Epithelial cell of proximal tubule (primary cell): ENCODE data around the gene MIOX. TPM values are rescaled to one million over a fixed set of nuclear protein-coding genes. Genes with fewer than 3 reads are reported as not detected.

Experiments
- DNase-seq: peaks from one replicate; pipeline ENCODE4 v3.0.0-alpha.2; 2011; ENCODE audit warnings: low read depth
- H3K4me3 ChIP-seq: 2 replicates; pipeline ENCODE4 v1.5.1; 2011; ENCODE audit warnings: low read depth, mild to moderate bottlenecking, low read length
- CTCF ChIP-seq: conservative IDR thresholded peaks from 2 replicates; pipeline ENCODE4 v1.5.1; 2012; ENCODE audit warnings: low read depth, mild to moderate bottlenecking, low read length
- total RNA-seq: library from RNA; depleted of rRNA; stranded (reverse); fragments of >200 nt; gene quantifications from 2 replicates; pipeline ENCODE4 v1.2.3, GENCODE V29; 2015

MIOX gene
- total RNA-seq, 1 donor from 2014 or later, result not detected

- H3K4me3 ChIP-seq, result peak within 1 kb of the TSS; percentile 79
- DNase-seq, result no peak
- no peak for TF ChIP-seq CTCF
Observed at GRCh38 chr22:50474710-50475651, 11.7 kb upstream of the MIOX start, which contains the start of gene SBF1. TSS of gene SBF1 (minus strand) at chr22:50475035. CDS start at chr22:50474840, 195 bp downstream.

- TF ChIP-seq CTCF, result no peak
- peak overlapping the region; percentile 45 for H3K4me3 ChIP-seq
- DNase-seq, result no peak
Observed at GRCh38 chr22:50475652-50476002, 11.0 kb upstream of the MIOX start.

GRCh38 chr22:50476868-50477267, 9.8 kb upstream of the MIOX start:
- no peak for DNase-seq
- no peak for TF ChIP-seq CTCF
- no peak overlapping the region for H3K4me3 ChIP-seq

- no peak for DNase-seq
- TF ChIP-seq CTCF, result no peak
- H3K4me3 ChIP-seq, result no peak overlapping the region
Observed at GRCh38 chr22:50477923-50478322, 8.7 kb upstream of the MIOX start.

- DNase-seq, result no peak
- TF ChIP-seq CTCF, result no peak
- H3K4me3 ChIP-seq, result no peak overlapping the region
Observed at GRCh38 chr22:50479721-50480120, 6.9 kb upstream of the MIOX start.

GRCh38 chr22:50481045-50481439, 5.6 kb upstream of the MIOX start:
- no peak for DNase-seq
- H3K4me3 ChIP-seq, result peak overlapping the region; percentile 70
- TF ChIP-seq CTCF, result no peak
